Neural cell (in vitro differentiated cells): ENCODE results near the gene TUBB4B. TPM values are rescaled to one million over a fixed set of nuclear protein-coding genes. Genes with fewer than 3 reads are reported as not detected.

Experiments used
- H2AFZ ChIP-seq: fragments of 200-600, 300-800 bp; sonication (generic), shearing (Covaris generic); 2 replicates; pipeline ENCODE4 v1.6.0; 2014; ENCODE audit warnings: low read depth, mild to moderate bottlenecking, antibody characterized with exemption, low read length, moderate library complexity
- H3F3A ChIP-seq: fragments of 200-600 bp; shearing (Covaris generic); 2 replicates; pipeline ENCODE4 v1.6.1; 2016; ENCODE audit warnings: mild to moderate bottlenecking, moderate library complexity, mixed read lengths, antibody characterized with exemption, low read length; ENCODE audit not compliant: insufficient read depth, poor library complexity, severe bottlenecking
- H3K27ac ChIP-seq: fragments of 200-600, 300-800 bp; sonication (generic), shearing (Covaris generic); 2 replicates; pipeline ENCODE4 v1.5.1; 2014; ENCODE audit warnings: mild to moderate bottlenecking, low read length, moderate library complexity
- H3K27me3 ChIP-seq: fragments of 300-800, 200-600 bp; sonication (generic), shearing (Covaris generic); 2 replicates; pipeline ENCODE4 v1.6.0; 2014; ENCODE audit warnings: mild to moderate bottlenecking, low read depth, low read length, moderate library complexity; ENCODE audit not compliant: insufficient read depth
- H3K36me3 ChIP-seq: fragments of 300-800, 200-600 bp; sonication (generic), shearing (Covaris generic); 2 replicates; pipeline ENCODE4 v1.5.1; 2014; ENCODE audit warnings: mild to moderate bottlenecking, antibody characterized with exemption, low read length, moderate library complexity; ENCODE audit not compliant: insufficient read depth
- H3K4me2 ChIP-seq: fragments of 300-800, 200-600 bp; sonication (generic), shearing (Covaris generic); 2 replicates; pipeline ENCODE4 v1.6.0; 2014; ENCODE audit warnings: mild to moderate bottlenecking, low read length
- H3K4me3 ChIP-seq: fragments of 300-800, 200-600 bp; sonication (generic), shearing (Covaris generic); 2 replicates; pipeline ENCODE4 v1.5.1; 2014; ENCODE audit warnings: mild to moderate bottlenecking, low read length, moderate library complexity
- H3K79me2 ChIP-seq: fragments of 200-600 bp; shearing (Covaris generic); replicated peaks from 2 replicates; pipeline ENCODE4 v1.6.0; 2014; ENCODE audit warnings: mild to moderate bottlenecking, low read length, moderate library complexity; ENCODE audit not compliant: insufficient read depth
- H3K9ac ChIP-seq: fragments of 300-800, 200-600 bp; sonication (generic), shearing (Covaris generic); 2 replicates; pipeline ENCODE4 v1.6.1; 2016; ENCODE audit warnings: mild to moderate bottlenecking, low read length, mixed read lengths
- H3K9me2 ChIP-seq: fragments of 200-600 bp; shearing (Covaris generic); 2 replicates; pipeline ENCODE4 v1.6.1; 2016; ENCODE audit warnings: mild to moderate bottlenecking, low read length, mixed read lengths; ENCODE audit not compliant: insufficient read depth
- H3K9me3 ChIP-seq: fragments of 200-600, 300-800 bp; sonication (generic), shearing (Covaris generic); 2 replicates; pipeline ENCODE4 v1.6.1; 2016; ENCODE audit warnings: mild to moderate bottlenecking, mixed run types, low read length, moderate library complexity, mixed read lengths
- H4K20me1 ChIP-seq: fragments of 200-600 bp; shearing (Covaris generic); 2 replicates; pipeline ENCODE4 v1.6.1; 2016; ENCODE audit warnings: mild to moderate bottlenecking, mixed run types; ENCODE audit not compliant: insufficient read depth
- CTCF ChIP-seq: fragments of 450-650 bp; IDR thresholded peaks from 2 replicates; pipeline ENCODE4 v1.5.1; 2014; ENCODE audit warnings: antibody characterized with exemption, mild to moderate bottlenecking, moderate library complexity; ENCODE audit not compliant: poor library complexity, severe bottlenecking
- EP300 ChIP-seq: fragments of 450-650 bp; conservative IDR thresholded peaks from 2 replicates; pipeline ENCODE4 v1.6.1; 2014; ENCODE audit warnings: antibody characterized with exemption, mild to moderate bottlenecking, moderate library complexity; ENCODE audit not compliant: poor library complexity, severe bottlenecking
- EZH2 ChIP-seq: fragments of 200-600, 300-800 bp; shearing (Covaris generic), sonication (generic); IDR thresholded peaks from 2 replicates; pipeline ENCODE4 v1.6.1; 2014; ENCODE audit warnings: antibody characterized with exemption, low read length, borderline replicate concordance, mild to moderate bottlenecking; ENCODE audit not compliant: insufficient read depth, poor library complexity, severe bottlenecking
- MXI1 ChIP-seq: fragments of 450-650 bp; conservative IDR thresholded peaks from 2 replicates; pipeline ENCODE4 v1.6.1; 2014; ENCODE audit warnings: antibody characterized with exemption, mild to moderate bottlenecking; ENCODE audit not compliant: poor library complexity, severe bottlenecking
- POLR2AphosphoS5 ChIP-seq: IDR thresholded peaks from 2 replicates; pipeline ENCODE4 v1.6.1; 2012
- RAD21 ChIP-seq: fragments of 450-650 bp; conservative IDR thresholded peaks from 2 replicates; pipeline ENCODE4 v1.6.1; 2014; ENCODE audit warnings: antibody characterized with exemption, mild to moderate bottlenecking, moderate library complexity
- REST ChIP-seq: IDR thresholded peaks from 2 replicates; pipeline ENCODE4 v1.6.1; 2012; ENCODE audit warnings: borderline replicate concordance
- SMC3 ChIP-seq: fragments of 450-650 bp; conservative IDR thresholded peaks from 2 replicates; pipeline ENCODE4 v1.6.1; 2014; ENCODE audit warnings: antibody characterized with exemption, mild to moderate bottlenecking, moderate library complexity; ENCODE audit not compliant: poor library complexity
- TAF1 ChIP-seq: IDR thresholded peaks from 2 replicates; pipeline ENCODE4 v1.6.1; 2012; ENCODE audit warnings: low read depth
- polyA plus RNA-seq: library from polyadenylated mRNA; depleted of rRNA; stranded (reverse); fragments of >200 nt; gene quantifications from 2 replicates; pipeline ENCODE4 v1.2.3, GENCODE V29; 2014

The TUBB4B gene
- polyA plus RNA-seq, 1 donor from 2014 or later: 60.3 TPM

- Histone ChIP-seq H4K20me1 (no peaks in the 10 kb centered on the region), H2AFZ (no peak overlapping the region), H3K27ac (no peak overlapping the region), H3K9ac (no peak overlapping the region), H3K9me2 (no peaks in the 10 kb centered on the region), H3K27me3 (no peaks in the 10 kb centered on the region), H3K4me2 (no peak overlapping the region), H3K4me3 (no peak overlapping the region), H3K79me2 (no peaks in the 10 kb centered on the region), H3K9me3 (no peaks in the 10 kb centered on the region), H3F3A (no peaks in the 10 kb centered on the region), H3K36me3 (no peaks in the 10 kb centered on the region)
- TF ChIP-seq MXI1 (no peak), RAD21 (no peak), SMC3 (no peak), EP300 (no peak), TAF1 (no peak), REST (no peak), CTCF (no peak), EZH2 (no peak), POLR2AphosphoS5 (no peak)
These were observed 23.0 kb downstream of the TUBB4B start for GRCh38 chr9:137264067-137264466.

- no peak overlapping the region for H3K27ac ChIP-seq
- H3K4me3 ChIP-seq: no peak overlapping the region
- no peaks in the 10 kb centered on the region for H4K20me1 ChIP-seq
- H3K4me2 ChIP-seq: no peak overlapping the region
- H3K36me3 ChIP-seq: no peaks in the 10 kb centered on the region
- H3F3A ChIP-seq: no peaks in the 10 kb centered on the region
- TF ChIP-seq POLR2AphosphoS5: no peak
- TF ChIP-seq REST: no peak
- no peak for TF ChIP-seq TAF1
- no peak for TF ChIP-seq RAD21
- no peak for TF ChIP-seq CTCF
- H3K9ac ChIP-seq: no peak overlapping the region
- no peaks in the 10 kb centered on the region for H3K27me3 ChIP-seq
- H3K79me2 ChIP-seq: no peaks in the 10 kb centered on the region
- no peak overlapping the region for H2AFZ ChIP-seq
- no peaks in the 10 kb centered on the region for H3K9me2 ChIP-seq
- H3K9me3 ChIP-seq: no peaks in the 10 kb centered on the region
These were observed 24.5 kb downstream of the TUBB4B start for GRCh38 chr9:137265496-137266161.
